ENCODE results near the gene IGFBP7. TPM values are rescaled to one million over a fixed set of nuclear protein-coding genes. Genes with fewer than 3 reads are reported as not detected.

The IGFBP7 gene
- total and polyA plus RNA-seq, 2 of the 8 experiments (the other 6 are each of a cell fraction or from before 2014, with no cell fraction given) = 0.17 to 0.48 TPM

- no peak overlapping the region for H2BK20ac ChIP-seq (ENCODE audit: low read length)
- H2BK12ac ChIP-seq (ENCODE audit: low read depth, low read length) = no peak overlapping the region
- H3K27ac ChIP-seq (ENCODE audit: low read depth, low read length) = no peak overlapping the region
- H3K23ac ChIP-seq (ENCODE audit: insufficient read length) = no peak overlapping the region
- POLR2A ChIA-PET (ENCODE audit: partially characterized antibody) = no interaction called here
- H3K79me2 ChIP-seq (ENCODE audit: control insufficient read depth in 1 of 2, insufficient read depth in 2 of 2, low read length in 2 of 2) = no peaks in the 10 kb centered on the region
- H3K4me1 ChIP-seq (replicated peaks in 1 of 4; ENCODE audit: control insufficient read depth in 3 of 4, insufficient read depth in 4 of 4, low read length in 3 of 4) = no peaks in the 10 kb centered on the region; a peak in 2 of 7 replicates
- FAIRE-seq = no peak
- H3K56ac ChIP-seq (replicated peaks; ENCODE audit: insufficient read length, low read depth, low read length) = no peak overlapping the region
- no peak overlapping the region for H3K9ac ChIP-seq (replicated peaks in 1 of 4; ENCODE audit: extremely low read depth in 1 of 4, low read depth in 3 of 4, low read length in 3 of 4)
- H2BK120ac ChIP-seq (replicated peaks; ENCODE audit: low read depth, low read length) = no peak overlapping the region
- 92% methylated on average over 1 of the region's 1 CpG; no CpG with 5 or more reads in 1 of the 2 experiments for WGBS, 2 experiments (ENCODE audit: extremely low coverage in 1 of 2, insufficient coverage in 1 of 2, insufficient read length in 1 of 2, insufficient replicate concordance in 2 of 2, low coverage in 1 of 2, low lambda C conversion rate in 2 of 2, missing lambda C conversion rate in 1 of 2)
- H3K4me2 ChIP-seq (ENCODE audit: insufficient read depth in 1 of 2, low read depth in 2 of 2, low read length in 2 of 2) = no peak overlapping the region
- no peak overlapping the region for H3K4me3 ChIP-seq (ENCODE audit: extremely low read depth in 1 of 4, insufficient read depth in 2 of 4, low read depth in 3 of 4, low read length in 4 of 4)
- no peak overlapping the region for H3K4ac ChIP-seq (replicated peaks; ENCODE audit: insufficient read length, low read depth, low read length)
- no peak overlapping the region for H2BK15ac ChIP-seq (ENCODE audit: low read length)
- no peak overlapping the region for H4K91ac ChIP-seq (replicated peaks; ENCODE audit: insufficient read length, low read length)
- no peak overlapping the region for H3K18ac ChIP-seq (ENCODE audit: extremely low read depth, low read length)
- CTCF ChIA-PET (ENCODE audit: partially characterized antibody) = interaction anchor here (0.7 kb wide), 1 partner anchor 122 kb away, joined by 3 read pairs; no protein-coding TSS in a partner anchor
- H2BK5ac ChIP-seq (ENCODE audit: low read depth, low read length) = no peak overlapping the region
- no peaks in the 10 kb centered on the region for H3K36me3 ChIP-seq (ENCODE audit: control insufficient read depth in 2 of 4, insufficient read depth in 4 of 4, low read length in 3 of 4)
- H4K5ac ChIP-seq (ENCODE audit: insufficient read length, low read depth, low read length) = no peak overlapping the region
- H4K8ac ChIP-seq (ENCODE audit: extremely low read depth, insufficient read depth, low read length) = no peak overlapping the region
- H3K14ac ChIP-seq (ENCODE audit: insufficient read length) = no peak overlapping the region
- no peaks in the 10 kb centered on the region for H4K20me1 ChIP-seq (replicated peaks in 1 of 2; ENCODE audit: control insufficient read depth in 1 of 2, insufficient read depth in 2 of 2, low read length in 2 of 2)
- H3K9me3 ChIP-seq (ENCODE audit: insufficient read depth in 2 of 2, low read depth in 1 of 2, low read length in 1 of 2) = peaks cover 4 to 5% of the 10 kb centered on the region in 2 experiments; a peak in 3 of 4 replicates
- H3K27me3 ChIP-seq (replicated peaks in 1 of 4; ENCODE audit: control insufficient read depth in 3 of 4, extremely low read depth in 1 of 4, insufficient read depth in 3 of 4, low read length in 3 of 4) = peaks cover 0 to 19% (median 8%) of the 10 kb centered on the region in 4 experiments; a peak in 6 of 7 replicates
- H3K79me1 ChIP-seq (ENCODE audit: low read depth, low read length) = no peaks in the 10 kb centered on the region
- no peak for DNase-seq (ENCODE audit: low read depth in 1 of 2, low spot score in 2 of 2)
- H2AFZ ChIP-seq (ENCODE audit: low read length) = no peak overlapping the region
- 0 out of 2 replicates have a peak, but pooled peaks cover 2% of the 10 kb centered on the region for H3K23me2 ChIP-seq (ENCODE audit: low read depth, low read length)
- H2AK5ac ChIP-seq (ENCODE audit: low read depth, low read length) = no peak overlapping the region
- TF ChIP-seq FOSL1 (IDR thresholded peaks at IDR 0.05; ENCODE audit: insufficient read depth, low read depth, low read length) (no peak), SUZ12 (IDR thresholded peaks at IDR 0.05; ENCODE audit: low read length) (no peak), TAF7 (optimal IDR thresholded peaks at IDR 0.05; ENCODE audit: borderline replicate concordance, low read depth, low read length) (no peak), CTBP2 (IDR thresholded peaks at IDR 0.05; ENCODE audit: borderline replicate concordance, insufficient read depth, insufficient read length, low read length) (no peak), YY1 (IDR thresholded peaks at IDR 0.05; ENCODE audit: low read depth, low read length) (no peak), KDM5A (IDR thresholded peaks at IDR 0.05; ENCODE audit: low read length) (no peak), CTCF (IDR thresholded peaks at IDR 0.05; ENCODE audit: control extremely low read depth in 1 of 3, insufficient read depth in 1 of 3, low read depth in 1 of 3, low read length in 3 of 3) (no peak), SAP30 (IDR thresholded peaks at IDR 0.05; ENCODE audit: insufficient read depth, insufficient replicate concordance, low read length) (no peak), RBBP5 (IDR thresholded peaks at IDR 0.05; ENCODE audit: borderline replicate concordance, low read depth, low read length) (no peak)
- TF ChIP-seq, protein P1, sequence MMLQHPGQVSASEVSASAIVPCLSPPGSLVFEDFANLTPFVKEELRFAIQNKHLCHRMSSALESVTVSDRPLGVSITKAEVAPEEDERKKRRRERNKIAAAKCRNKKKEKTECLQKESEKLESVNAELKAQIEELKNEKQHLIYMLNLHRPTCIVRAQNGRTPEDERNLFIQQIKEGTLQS (IDR thresholded peaks at IDR 0.05; ENCODE audit: insufficient read depth, low read depth, low read length) = no peak
These were observed 49.7 kb upstream of the IGFBP7 start for GRCh38 chr4:57159866-57160265.
